Measurements from ENCODE around the gene DPPA3.

DPPA3 gene

DNA sequence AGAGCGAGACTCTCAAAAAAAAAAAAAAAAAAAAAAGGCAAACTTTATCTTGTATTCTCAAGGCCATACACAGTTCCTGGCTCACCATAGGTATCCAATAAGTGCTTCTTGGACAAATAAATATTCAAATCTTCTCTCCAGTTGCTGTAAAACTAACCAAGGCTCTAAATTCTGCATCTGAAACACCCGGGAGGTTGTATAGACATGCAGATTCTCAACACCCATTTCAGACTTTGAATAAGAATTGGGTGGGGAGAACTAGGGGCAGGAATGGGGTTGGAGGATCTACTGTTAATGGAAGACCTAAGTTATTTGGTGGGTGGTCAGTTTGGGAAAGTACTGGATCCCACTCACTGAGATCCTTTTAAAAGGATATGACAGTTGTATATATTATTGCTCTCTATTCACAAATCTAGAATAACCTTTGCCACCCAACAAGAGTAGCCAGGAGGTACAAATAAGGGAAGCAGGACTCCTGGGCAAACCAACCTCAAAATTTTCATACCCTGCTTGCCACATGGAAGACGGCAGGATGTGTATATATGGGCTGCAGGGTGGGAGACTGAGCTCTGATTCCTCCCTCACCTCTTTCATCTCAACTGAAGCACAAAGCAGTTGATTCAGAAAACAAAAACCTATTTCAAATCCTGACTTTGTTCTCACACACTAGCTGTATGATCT lies 16.5 kb upstream of the DPPA3 start:
- in situ Hi-C loops (cut with HindIII; ENCODE audit: low pct_ligation_motif_present, low sequenced_read_pairs), result no loop called here
- no peak overlapping the region for H3K27ac ChIP-seq
- TF ChIP-seq, protein P1, sequence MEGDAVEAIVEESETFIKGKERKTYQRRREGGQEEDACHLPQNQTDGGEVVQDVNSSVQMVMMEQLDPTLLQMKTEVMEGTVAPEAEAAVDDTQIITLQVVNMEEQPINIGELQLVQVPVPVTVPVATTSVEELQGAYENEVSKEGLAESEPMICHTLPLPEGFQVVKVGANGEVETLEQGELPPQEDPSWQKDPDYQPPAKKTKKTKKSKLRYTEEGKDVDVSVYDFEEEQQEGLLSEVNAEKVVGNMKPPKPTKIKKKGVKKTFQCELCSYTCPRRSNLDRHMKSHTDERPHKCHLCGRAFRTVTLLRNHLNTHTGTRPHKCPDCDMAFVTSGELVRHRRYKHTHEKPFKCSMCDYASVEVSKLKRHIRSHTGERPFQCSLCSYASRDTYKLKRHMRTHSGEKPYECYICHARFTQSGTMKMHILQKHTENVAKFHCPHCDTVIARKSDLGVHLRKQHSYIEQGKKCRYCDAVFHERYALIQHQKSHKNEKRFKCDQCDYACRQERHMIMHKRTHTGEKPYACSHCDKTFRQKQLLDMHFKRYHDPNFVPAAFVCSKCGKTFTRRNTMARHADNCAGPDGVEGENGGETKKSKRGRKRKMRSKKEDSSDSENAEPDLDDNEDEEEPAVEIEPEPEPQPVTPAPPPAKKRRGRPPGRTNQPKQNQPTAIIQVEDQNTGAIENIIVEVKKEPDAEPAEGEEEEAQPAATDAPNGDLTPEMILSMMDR (IDR thresholded peaks at IDR 0.05; ENCODE audit: low read depth, low read length, missing control alignments), result no peak
- no peaks in the 10 kb centered on the region for H3K27me3 ChIP-seq (replicated peaks)
- no peak for DNase-seq
- no peak overlapping the region for H3K4me3 ChIP-seq (ENCODE audit: low read depth, low read length)
- no peaks in the 10 kb centered on the region for H3K36me3 ChIP-seq (replicated peaks)

DNA sequence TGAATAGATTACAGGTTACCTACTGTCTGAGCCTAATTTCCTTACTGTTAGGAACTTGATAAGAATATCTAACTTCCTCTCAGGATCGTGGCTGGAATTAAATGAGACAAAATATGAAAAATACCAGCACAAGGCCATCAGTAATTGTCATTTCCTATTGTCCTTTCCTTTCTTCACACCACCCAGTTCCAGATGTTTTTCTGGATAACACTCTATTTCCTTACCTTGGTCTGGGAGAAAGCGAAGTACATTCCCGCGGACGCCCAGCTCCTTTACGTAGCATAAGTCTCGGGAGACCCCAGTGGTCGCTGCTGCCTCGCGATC lies 16.0 kb upstream of the DPPA3 start:
- Histone ChIP-seq H3K36me3 (replicated peaks) (no peaks in the 10 kb centered on the region), H3K27me3 (replicated peaks) (no peaks in the 10 kb centered on the region), H3K4me3 (ENCODE audit: low read depth, low read length) (no peak overlapping the region), H3K27ac (no peak overlapping the region)
- no peak for DNase-seq
- in situ Hi-C loops (cut with HindIII; ENCODE audit: low pct_ligation_motif_present, low sequenced_read_pairs), result no loop called here
- TF ChIP-seq, protein P1 (IDR thresholded peaks at IDR 0.05; ENCODE audit: low read depth, low read length, missing control alignments), result no peak

- in situ Hi-C loops (cut with HindIII; ENCODE audit: low pct_ligation_motif_present, low sequenced_read_pairs), result no loop called here
- no peak within 1 kb of the TSS for H3K27ac ChIP-seq
- TF ChIP-seq, protein P1 (IDR thresholded peaks at IDR 0.05; ENCODE audit: low read depth, low read length, missing control alignments), result no peak
- H3K36me3 ChIP-seq (replicated peaks), result no peaks in the 10 kb centered on the region
- H3K27me3 ChIP-seq (replicated peaks), result no peaks in the 10 kb centered on the region
- DNase-seq, result no peak
- no peak within 1 kb of the TSS for H3K4me3 ChIP-seq (ENCODE audit: low read depth, low read length)
Observed at GRCh38 chr12:7695566-7696197, 15.6 kb upstream of the DPPA3 start, which contains the start of gene GDF3. GDF3 (minus strand) TSS chr12:7695775; CDS start chr12:7695728, 47 bp downstream.

DNA sequence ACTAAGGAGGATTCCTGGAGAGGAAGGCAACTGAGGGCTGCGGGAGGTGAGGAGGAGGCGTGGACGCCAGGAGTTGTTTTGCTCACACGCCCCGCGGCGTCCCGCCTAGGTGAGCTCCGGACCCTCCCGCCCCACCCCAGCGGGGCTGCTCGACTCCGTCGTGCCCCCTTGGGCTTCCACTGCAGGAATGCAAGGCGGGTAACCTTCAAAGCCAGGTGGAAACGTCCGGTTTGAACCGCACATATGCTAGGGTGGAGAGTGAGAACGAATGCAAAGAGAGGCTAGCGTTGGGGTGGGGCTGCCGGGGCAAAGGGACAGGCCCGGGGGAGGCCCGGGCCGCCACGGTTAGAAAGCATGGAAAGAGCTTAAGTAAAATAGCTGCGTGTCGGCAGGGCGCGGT lies 5.4 kb upstream of the DPPA3 start:
- Histone ChIP-seq H3K27me3 (replicated peaks) (no peaks in the 10 kb centered on the region), H3K4me3 (ENCODE audit: low read depth, low read length) (no peak overlapping the region), H3K36me3 (replicated peaks) (no peaks in the 10 kb centered on the region), H3K27ac (no peak overlapping the region)
- DNase-seq, result no peak
- TF ChIP-seq, protein P1 (IDR thresholded peaks at IDR 0.05; ENCODE audit: low read depth, low read length, missing control alignments), result no peak
- in situ Hi-C loops (cut with HindIII; ENCODE audit: low pct_ligation_motif_present, low sequenced_read_pairs), result no loop called here

- H3K27me3 ChIP-seq (replicated peaks), result no peaks in the 10 kb centered on the region
- DNase-seq, result no peak
- H3K27ac ChIP-seq, result no peak overlapping the region
- H3K36me3 ChIP-seq (replicated peaks), result no peaks in the 10 kb centered on the region
- TF ChIP-seq, protein P1 (IDR thresholded peaks at IDR 0.05; ENCODE audit: low read depth, low read length, missing control alignments), result no peak
- in situ Hi-C loops (cut with HindIII; ENCODE audit: low pct_ligation_motif_present, low sequenced_read_pairs), result no loop called here
- no peak overlapping the region for H3K4me3 ChIP-seq (ENCODE audit: low read depth, low read length)
Observed at GRCh38 chr12:7709969-7710675, 1.1 kb upstream of the DPPA3 start.

Data from brain microvascular endothelial cell (primary cell).